Activated naive CD4-positive, alpha-beta T cell treated with anti-CD3 and anti-CD28 coated beads for 36 hours (primary cell): ENCODE data around the gene DNAI1. TPM values are rescaled to one million over a fixed set of nuclear protein-coding genes. Genes with fewer than 3 reads are reported as not detected.
A peak's percentile ranks its signal among the peaks of the same experiment; 100 is the strongest.

Source experiments
- CTCF ChIA-PET: fragments of 350-600 bp; sonication (Branson Sonifier 250); formaldehyde crosslinking; loops from one replicate; lab custom pipeline; 2021; ENCODE audit warnings: antibody characterized with exemption; lab: Charles Lee
- DNase-seq: peaks from one replicate; pipeline ENCODE4 v3.0.0-alpha.2; 2020
- H3K27ac Mint-ChIP-seq: one replicate; pipeline ENCODE4 v1.8.0; 2021; ENCODE audit warnings: mild to moderate bottlenecking, mixed read lengths
- H3K27me3 Mint-ChIP-seq: one replicate; pipeline ENCODE4 v1.8.0; 2021; ENCODE audit warnings: low read depth, mixed read lengths
- H3K36me3 Mint-ChIP-seq: one replicate; pipeline ENCODE4 v1.8.0; 2021; ENCODE audit warnings: low read depth, mixed read lengths
- H3K4me1 Mint-ChIP-seq: one replicate; pipeline ENCODE4 v1.8.0; 2021; ENCODE audit warnings: low read depth, mixed read lengths
- H3K4me3 Mint-ChIP-seq: one replicate; pipeline ENCODE4 v1.8.0; 2021; ENCODE audit warnings: mild to moderate bottlenecking, moderate library complexity, mixed read lengths
- H3K9me3 Mint-ChIP-seq: one replicate; pipeline ENCODE4 v1.8.0; 2021; ENCODE audit warnings: mixed read lengths
- intact Hi-C: fragments of 100-400 bp; cut with micrococcal nuclease; formaldehyde crosslinking; loops from one replicate; pipeline ENCODE4 v1.15.1; 2023
- total RNA-seq, 2 experiments: library from RNA; stranded (reverse); gene quantifications; one replicate each; pipeline ENCODE4 v1.2.3, GENCODE V29; 2021

DNAI1 gene
- total RNA-seq, 2 experiments from 2014 or later = 0.26 TPM; not detected in 1

DNA sequence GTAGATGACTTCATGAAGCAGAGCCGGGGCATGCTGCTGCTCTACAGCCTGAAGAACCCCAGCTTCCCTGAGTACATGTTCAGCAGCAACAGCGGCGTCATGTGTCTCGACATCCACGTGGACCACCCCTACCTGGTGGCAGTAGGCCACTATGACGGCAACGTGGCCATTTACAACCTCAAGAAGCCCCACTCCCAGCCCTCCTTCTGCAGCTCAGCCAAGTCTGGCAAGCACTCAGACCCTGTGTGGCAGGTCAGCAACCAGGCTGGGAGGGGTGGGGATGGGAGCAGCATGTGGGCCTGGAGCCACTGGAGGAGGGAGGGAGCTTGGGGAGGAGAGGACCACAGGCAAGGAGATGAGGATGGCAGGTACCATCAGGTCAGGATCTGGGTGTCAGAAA lies 48.0 kb downstream of the DNAI1 start:
- H3K36me3 Mint-ChIP-seq = no peaks in the 10 kb centered on the region
- no peak overlapping the region for H3K27ac Mint-ChIP-seq
- no peaks in the 10 kb centered on the region for H3K4me1 Mint-ChIP-seq
- H3K9me3 Mint-ChIP-seq = no peaks in the 10 kb centered on the region
- no peaks in the 10 kb centered on the region for H3K27me3 Mint-ChIP-seq
- CTCF ChIA-PET = interaction anchor here (1.0 to 1.3 kb wide), 3 partner anchors 10 to 103 kb away, joined by 3 to 9 read pairs (median 4); no protein-coding TSS in a partner anchor
- no peak overlapping the region for H3K4me3 Mint-ChIP-seq
- intact Hi-C loops = no loop called here
- DNase-seq = no peak

GRCh38 chr9:34507556-34507955 lies 49.0 kb downstream of the DNAI1 start:
- no peaks in the 10 kb centered on the region for H3K4me1 Mint-ChIP-seq
- no peaks in the 10 kb centered on the region for H3K9me3 Mint-ChIP-seq
- no peaks in the 10 kb centered on the region for H3K36me3 Mint-ChIP-seq
- DNase-seq = no peak
- no peaks in the 10 kb centered on the region for H3K27me3 Mint-ChIP-seq
- CTCF ChIA-PET = interaction anchor here (1.0 kb wide), 2 partner anchors 32 to 104 kb away, joined by 4 to 9 read pairs; no protein-coding TSS in a partner anchor
- H3K27ac Mint-ChIP-seq = no peak overlapping the region
- intact Hi-C loops = no loop called here
- no peak overlapping the region for H3K4me3 Mint-ChIP-seq

- Mint-ChIP-seq H3K9me3 (no peaks in the 10 kb centered on the region), H3K27me3 (no peaks in the 10 kb centered on the region), H3K36me3 (no peaks in the 10 kb centered on the region), H3K4me1 (no peaks in the 10 kb centered on the region), H3K4me3 (no peak overlapping the region), H3K27ac (no peak overlapping the region)
- CTCF ChIA-PET = interaction anchor here (0.6 to 1.6 kb wide), 2 partner anchors 99 to 104 kb away, joined by 3 to 4 read pairs; no protein-coding TSS in a partner anchor
- no peak for DNase-seq
- intact Hi-C loops = no loop called here
Measured at GRCh38 chr9:34507966-34508365, 49.4 kb downstream of the DNAI1 start.

DNA sequence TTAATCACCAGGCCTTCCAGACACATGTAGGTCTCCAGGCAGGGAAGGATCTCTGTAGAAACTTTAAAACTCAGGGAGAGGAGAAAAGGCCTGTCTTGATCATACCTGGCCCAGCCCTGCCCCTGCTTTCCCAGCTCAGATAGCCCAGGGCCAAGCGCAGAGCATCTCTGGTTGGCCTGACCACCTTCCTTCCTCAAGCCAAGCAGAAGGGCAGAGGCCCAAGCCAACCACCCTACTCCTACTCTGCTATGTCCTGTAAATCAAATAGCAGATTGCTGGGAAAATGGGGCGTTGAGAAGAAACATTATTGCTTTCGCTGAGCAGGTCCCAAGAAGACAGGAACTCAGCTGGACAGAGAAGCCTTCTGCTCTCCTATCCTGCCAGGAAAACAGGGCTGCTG lies 49.9 kb downstream of the DNAI1 start:
- no peak overlapping the region for H3K27ac Mint-ChIP-seq
- no peak for DNase-seq
- no peaks in the 10 kb centered on the region for H3K27me3 Mint-ChIP-seq
- no peaks in the 10 kb centered on the region for H3K36me3 Mint-ChIP-seq
- CTCF ChIA-PET = interaction anchor here (0.6 to 1.6 kb wide), 3 partner anchors 54 to 104 kb away, joined by 3 to 4 read pairs (median 3); no protein-coding TSS in a partner anchor
- no peaks in the 10 kb centered on the region for H3K4me1 Mint-ChIP-seq
- no peaks in the 10 kb centered on the region for H3K9me3 Mint-ChIP-seq
- H3K4me3 Mint-ChIP-seq = no peak overlapping the region
- intact Hi-C loops = no loop called here

DNA sequence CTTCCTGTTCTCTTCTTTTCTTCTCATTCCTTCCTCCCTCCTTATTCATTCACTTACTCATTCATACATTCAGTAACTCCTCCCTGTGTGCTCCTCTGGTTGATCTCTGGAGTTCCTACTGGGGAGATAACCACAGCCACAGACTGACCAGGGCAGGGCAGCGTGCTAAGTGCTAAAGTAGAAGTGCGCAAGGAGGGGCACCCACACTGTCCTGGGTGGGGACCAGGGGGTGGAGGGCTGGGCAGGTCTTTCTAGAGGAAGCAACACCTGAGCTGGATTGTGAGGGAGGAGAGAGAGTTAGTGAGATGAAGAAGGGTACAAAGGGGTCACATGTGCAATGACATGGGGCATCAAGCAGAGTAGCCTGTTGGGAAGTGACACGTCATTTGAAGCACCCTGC lies 50.3 kb downstream of the DNAI1 start:
- no peak for DNase-seq
- Mint-ChIP-seq H3K4me1 (no peaks in the 10 kb centered on the region), H3K27me3 (no peaks in the 10 kb centered on the region), H3K36me3 (no peaks in the 10 kb centered on the region), H3K27ac (no peak overlapping the region), H3K9me3 (no peaks in the 10 kb centered on the region), H3K4me3 (no peak overlapping the region)
- CTCF ChIA-PET = interaction anchor here (0.6 to 1.6 kb wide), 2 partner anchors 54 to 105 kb away, joined by 3 to 4 read pairs; no protein-coding TSS in a partner anchor
- intact Hi-C loops = no loop called here

- Mint-ChIP-seq H3K36me3 (no peaks in the 10 kb centered on the region), H3K4me3 (no peak overlapping the region), H3K4me1 (no peaks in the 10 kb centered on the region), H3K27ac (no peak overlapping the region), H3K27me3 (no peaks in the 10 kb centered on the region), H3K9me3 (no peaks in the 10 kb centered on the region)
- intact Hi-C loops = no loop called here
- DNase-seq = no peak
- CTCF ChIA-PET = interaction anchor here (0.6 to 1.7 kb wide), 2 partner anchors 81 to 92 kb away, joined by 3 to 6 read pairs; no protein-coding TSS in a partner anchor
Measured at GRCh38 chr9:34510497-34511468, 52.2 kb downstream of the DNAI1 start.

DNA sequence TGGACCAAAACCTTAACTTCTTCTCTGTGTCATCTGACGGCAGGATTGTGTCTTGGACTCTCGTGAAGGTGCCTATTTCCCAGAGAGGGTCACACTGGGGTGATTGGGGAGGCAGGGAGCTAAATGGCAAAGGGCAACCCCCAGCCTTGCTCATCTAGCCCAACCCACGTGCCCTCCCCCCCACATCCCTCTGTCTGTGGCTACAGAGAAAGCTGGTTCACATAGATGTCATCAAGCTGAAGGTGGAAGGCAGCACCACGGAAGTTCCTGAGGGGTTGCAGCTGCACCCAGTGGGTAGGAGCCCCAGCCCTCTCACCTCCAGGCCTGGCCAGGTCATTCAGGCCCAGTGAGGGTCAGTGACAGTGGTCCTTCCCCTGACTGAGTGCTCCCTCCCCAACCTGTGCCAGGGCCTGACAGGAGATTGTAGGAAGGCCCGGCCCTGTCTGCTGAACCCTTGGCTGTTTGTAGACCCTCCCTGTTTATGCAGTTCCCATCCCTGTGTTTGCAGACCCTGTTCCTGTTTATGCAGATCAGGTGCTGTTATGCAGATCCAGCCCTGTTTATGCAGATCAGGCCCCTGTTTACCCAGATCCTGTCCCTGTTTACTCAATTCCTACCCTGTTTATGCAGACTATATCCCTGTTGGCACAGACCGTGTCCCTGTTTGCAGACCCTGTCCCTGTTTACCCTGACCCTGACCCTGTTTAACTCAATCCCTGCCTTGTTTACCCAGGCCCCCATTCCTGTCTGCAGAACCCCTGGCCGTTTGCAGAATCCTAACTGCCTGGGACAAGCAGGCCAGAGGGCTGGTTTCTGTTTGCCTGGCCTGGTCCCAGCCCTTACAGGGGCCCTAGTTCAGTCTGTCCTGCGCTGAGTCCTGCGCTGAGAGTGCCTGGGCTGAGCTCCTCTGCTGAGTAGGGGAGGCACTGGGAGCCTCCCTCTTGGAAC lies 53.8 kb downstream of the DNAI1 start:
- Mint-ChIP-seq H3K27me3 (no peaks in the 10 kb centered on the region), H3K9me3 (no peaks in the 10 kb centered on the region), H3K4me1 (no peaks in the 10 kb centered on the region), H3K36me3 (no peaks in the 10 kb centered on the region), H3K27ac (peak overlapping the region; percentile 60), H3K4me3 (no peak overlapping the region)
- CTCF ChIA-PET = interaction anchor here (0.6 to 2.5 kb wide), 6 partner anchors 9 to 109 kb away, joined by 3 to 7 read pairs (median 4); no protein-coding TSS in a partner anchor
- intact Hi-C loops = no loop called here
- DNase-seq = no peak

- CTCF ChIA-PET = interaction anchor here (2.5 kb wide), 1 partner anchor 110 kb away, joined by 7 read pairs; no protein-coding TSS in a partner anchor
- intact Hi-C loops = no loop called here
- no peak overlapping the region for H3K4me3 Mint-ChIP-seq
- H3K4me1 Mint-ChIP-seq = no peaks in the 10 kb centered on the region
- H3K27ac Mint-ChIP-seq = no peak overlapping the region
- H3K36me3 Mint-ChIP-seq = no peaks in the 10 kb centered on the region
- no peaks in the 10 kb centered on the region for H3K9me3 Mint-ChIP-seq
- no peak for DNase-seq
- H3K27me3 Mint-ChIP-seq = no peaks in the 10 kb centered on the region
Measured at GRCh38 chr9:34513567-34514214, 55.1 kb downstream of the DNAI1 start.

DNA sequence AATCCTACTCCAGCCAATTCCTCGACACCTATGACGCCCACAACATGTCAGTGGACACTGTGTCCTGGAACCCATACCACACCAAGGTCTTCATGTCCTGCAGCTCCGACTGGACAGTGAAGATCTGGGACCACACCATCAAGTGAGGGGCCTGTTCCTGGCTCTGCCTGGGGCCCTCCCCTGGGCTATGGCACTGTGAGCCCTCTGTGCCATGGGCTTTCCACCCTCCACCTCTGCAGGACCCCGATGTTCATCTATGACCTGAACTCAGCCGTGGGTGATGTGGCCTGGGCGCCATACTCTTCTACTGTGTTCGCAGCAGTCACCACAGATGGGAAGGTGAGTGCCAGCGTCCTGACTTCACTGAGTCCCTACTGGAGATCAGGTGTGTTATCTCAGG lies 55.8 kb downstream of the DNAI1 start:
- Mint-ChIP-seq H3K4me3 (no peak overlapping the region), H3K9me3 (no peaks in the 10 kb centered on the region), H3K27ac (no peak overlapping the region), H3K27me3 (no peaks in the 10 kb centered on the region), H3K4me1 (no peaks in the 10 kb centered on the region), H3K36me3 (no peaks in the 10 kb centered on the region)
- CTCF ChIA-PET = interaction anchor here (2.5 kb wide), 1 partner anchor 111 kb away, joined by 7 read pairs; no protein-coding TSS in a partner anchor
- no peak for DNase-seq
- intact Hi-C loops = no loop called here

GRCh38 chr9:34514816-34515215 lies 56.2 kb downstream of the DNAI1 start:
- CTCF ChIA-PET = interaction anchor here (2.5 kb wide), 1 partner anchor 111 kb away, joined by 7 read pairs; no protein-coding TSS in a partner anchor

DNA sequence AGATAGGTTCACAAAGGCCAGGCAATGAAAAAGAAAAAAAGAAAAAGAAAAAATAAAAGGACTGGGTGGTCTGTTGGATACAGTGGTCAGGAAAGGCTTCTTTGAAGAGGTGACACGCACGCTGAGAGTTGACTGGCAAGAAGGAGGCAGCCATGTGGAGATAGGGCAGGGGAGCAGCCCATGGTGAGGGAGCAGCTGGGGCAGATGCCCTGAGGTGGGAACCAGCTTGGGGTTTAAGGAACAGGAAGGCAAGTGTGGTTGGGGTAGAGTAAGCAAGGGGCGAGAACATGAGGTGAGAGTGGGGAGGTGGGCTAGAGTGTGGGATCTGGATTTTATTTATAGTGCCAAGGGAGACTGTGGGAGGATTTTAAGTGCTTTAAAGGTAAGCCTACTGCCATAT lies 57.4 kb downstream of the DNAI1 start:
- no peaks in the 10 kb centered on the region for H3K27me3 Mint-ChIP-seq
- no peak for DNase-seq
- H3K36me3 Mint-ChIP-seq = no peaks in the 10 kb centered on the region
- no peaks in the 10 kb centered on the region for H3K4me1 Mint-ChIP-seq
- intact Hi-C loops = no loop called here
- no peaks in the 10 kb centered on the region for H3K9me3 Mint-ChIP-seq
- no peak overlapping the region for H3K4me3 Mint-ChIP-seq
- CTCF ChIA-PET = no interaction called here
- no peak overlapping the region for H3K27ac Mint-ChIP-seq

More at GRCh38 chr9:34514816-34515215, 56.2 kb downstream of the DNAI1 start:
- no peak overlapping the region for H3K4me3 Mint-ChIP-seq
- H3K36me3 Mint-ChIP-seq = no peaks in the 10 kb centered on the region
- no peaks in the 10 kb centered on the region for H3K4me1 Mint-ChIP-seq
- H3K27me3 Mint-ChIP-seq = no peaks in the 10 kb centered on the region
- no peak overlapping the region for H3K27ac Mint-ChIP-seq
- DNase-seq = no peak
- intact Hi-C loops = no loop called here
- H3K9me3 Mint-ChIP-seq = no peaks in the 10 kb centered on the region
